IPS DF 6.9 (cell line): ENCODE data around the gene ORM2.
"Not testable (repeated sequence)": the region's sequence is repeated elsewhere in the genome, so short reads cannot be mapped to it uniquely, and the experiment has no call there.

Source experiments
- DNase-seq: peaks from one replicate; pipeline ENCODE4 v3.0.0-alpha.2; 2013; ENCODE audit warnings: low read depth, low spot score
- H3K27ac ChIP-seq: one replicate; pipeline ENCODE4 v1.5.1; 2013; ENCODE audit warnings: low read length, control low read depth
- H3K27me3 ChIP-seq: 2 replicates; pipeline ENCODE4 v1.6.1; 2013; ENCODE audit warnings: mild to moderate bottlenecking, low read length; ENCODE audit not compliant: control insufficient read depth, insufficient read depth
- H3K36me3 ChIP-seq: 2 replicates; pipeline ENCODE4 v1.6.1; 2013; ENCODE audit warnings: low read length; ENCODE audit not compliant: control insufficient read depth, insufficient read depth
- H3K4me1 ChIP-seq: 2 replicates; pipeline ENCODE4 v1.6.1; 2013; ENCODE audit warnings: low read length; ENCODE audit not compliant: control insufficient read depth, insufficient read depth
- H3K4me3 ChIP-seq: 2 replicates; pipeline ENCODE4 v1.5.1; 2013; ENCODE audit warnings: mild to moderate bottlenecking, low read length
- H3K9me3 ChIP-seq: 2 replicates; pipeline ENCODE4 v1.6.1; 2013; ENCODE audit warnings: low read length, inconsistent platforms; ENCODE audit not compliant: control insufficient read depth, insufficient read depth
- WGBS: extraction: QIAGEN DNeasy Blood & Tissue Kit; methylation state at CpG from one replicate; pipeline ENCODE4 v1.1.7; 2013; ENCODE audit warnings: mixed read lengths, missing lambda C conversion rate; ENCODE audit not compliant: insufficient read length, insufficient coverage; 5-methylcytosine and 5-hydroxymethylcytosine counted together

The ORM2 gene

DNA sequence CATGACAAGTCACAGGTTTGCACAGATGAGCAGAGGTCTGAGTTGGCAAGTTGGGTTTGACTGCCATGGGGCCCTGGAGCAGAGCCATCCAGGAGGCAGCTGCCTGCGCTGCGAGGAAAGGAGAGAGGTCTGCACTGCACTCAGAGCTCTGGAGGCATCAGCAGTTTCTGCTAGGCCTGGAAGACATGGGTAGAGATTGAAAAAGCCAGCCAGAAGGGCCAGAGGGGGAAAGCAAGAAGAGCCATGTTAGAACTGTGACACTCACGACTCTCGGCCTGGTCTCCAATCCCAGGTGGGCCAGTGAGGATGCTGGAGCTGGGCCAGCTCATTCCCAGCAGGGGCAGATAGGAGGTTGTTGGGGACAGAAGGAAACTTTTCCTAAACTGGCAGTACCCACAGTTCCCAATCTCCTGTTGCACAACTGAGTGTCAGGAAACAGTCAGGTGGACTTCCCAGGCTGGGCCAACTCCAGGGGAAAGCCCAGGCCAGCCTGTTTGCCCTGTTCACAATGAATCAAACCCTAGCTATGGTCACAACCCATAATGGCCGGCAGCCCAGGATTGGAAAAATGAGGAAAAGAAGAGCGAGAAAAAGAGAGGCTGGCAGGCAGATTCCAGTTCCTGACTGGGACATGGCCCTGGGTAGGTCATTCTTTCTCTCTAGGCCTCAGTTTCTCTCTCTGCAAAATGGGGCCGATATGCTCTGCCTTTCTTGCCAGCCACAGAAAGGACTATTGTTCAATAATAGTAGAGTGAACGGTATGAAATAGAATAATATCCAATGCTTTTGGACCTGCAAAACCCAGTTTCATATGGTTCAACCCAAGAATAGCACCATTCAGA is 14.6 kb upstream of the ORM2 start:
- H3K4me3 ChIP-seq = no peak overlapping the region
- H3K27ac ChIP-seq = no peak overlapping the region
- H3K36me3 ChIP-seq = no peaks in the 10 kb centered on the region
- H3K4me1 ChIP-seq = no peaks in the 10 kb centered on the region; the same call in 1 of the 2 replicates
- no peaks in the 10 kb centered on the region for H3K9me3 ChIP-seq
- DNase-seq = no peak
- no CpG with 5 or more reads among the region's 8 CpGs for WGBS
- no peaks in the 10 kb centered on the region for H3K27me3 ChIP-seq

DNA sequence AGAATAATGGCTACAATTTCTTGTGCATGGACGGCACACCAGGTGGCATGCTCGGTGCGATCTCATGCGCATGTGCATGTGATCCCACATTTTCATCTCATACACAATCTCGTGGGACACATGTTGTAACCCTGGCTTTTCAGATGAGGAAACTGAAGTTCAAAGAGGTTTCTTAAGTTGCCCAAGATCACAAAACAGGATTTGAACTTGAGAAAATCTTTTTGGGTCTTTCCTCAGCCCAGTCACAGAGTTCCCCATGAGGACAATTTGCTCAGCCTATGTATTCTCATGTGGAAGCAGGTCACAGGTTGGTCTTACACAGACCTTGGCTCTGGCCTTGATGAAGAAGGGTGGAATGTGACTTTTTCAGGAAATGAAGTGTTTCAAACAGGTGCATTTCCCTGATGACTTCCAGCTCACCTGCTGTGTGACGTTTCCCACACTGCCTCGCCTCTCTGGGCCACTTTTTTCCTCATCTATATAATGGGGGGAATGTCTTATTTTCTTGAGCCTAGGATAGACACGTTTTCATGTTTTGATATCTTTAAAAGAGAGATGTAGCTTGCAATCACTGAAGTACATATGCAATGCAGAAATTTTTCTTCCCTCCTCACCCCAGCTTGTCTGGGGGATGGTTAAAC is 13.8 kb upstream of the ORM2 start:
- Histone ChIP-seq H3K27me3 (no peaks in the 10 kb centered on the region), H3K36me3 (no peaks in the 10 kb centered on the region), H3K4me1 (no peaks in the 10 kb centered on the region; the same call in 1 of the 2 replicates), H3K27ac (no peak overlapping the region), H3K9me3 (no peaks in the 10 kb centered on the region), H3K4me3 (no peak overlapping the region)
- DNase-seq = no peak
- no CpG with 5 or more reads among the region's 8 CpGs for WGBS

DNA sequence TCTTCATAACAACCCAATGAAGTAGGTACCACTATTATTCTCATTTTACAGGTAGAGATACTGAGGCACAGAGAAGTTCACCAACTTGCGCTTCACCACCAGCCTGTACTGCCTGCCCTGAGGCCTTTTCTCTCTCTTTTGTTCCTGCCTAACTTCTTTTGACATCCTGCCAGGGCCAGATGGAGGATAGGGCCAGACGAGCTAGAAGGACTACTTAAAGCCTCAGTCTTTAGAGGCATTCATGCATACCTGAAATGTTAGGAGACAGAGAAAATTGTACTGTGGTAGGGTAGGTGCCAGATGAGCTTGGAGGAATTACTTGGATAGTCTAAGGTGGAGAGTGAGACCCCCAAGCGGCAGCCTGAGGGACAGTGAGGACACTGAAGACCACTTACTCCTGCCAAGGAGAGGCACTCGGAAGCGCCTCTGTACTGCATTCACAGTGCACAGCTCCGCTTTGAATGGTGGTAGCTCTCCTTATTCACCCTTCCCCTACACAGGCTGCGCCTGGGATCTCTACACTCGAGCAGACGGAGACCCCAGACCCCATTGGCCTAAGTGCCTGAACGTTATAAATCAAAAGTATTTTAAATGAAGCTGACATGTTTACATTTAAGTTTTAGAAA is 13.0 kb upstream of the ORM2 start:
- H3K27ac ChIP-seq = no peak overlapping the region
- no CpG with 5 or more reads among the region's 10 CpGs for WGBS
- H3K36me3 ChIP-seq = no peaks in the 10 kb centered on the region
- H3K4me1 ChIP-seq = no peaks in the 10 kb centered on the region; the same call in 1 of the 2 replicates
- no peak for DNase-seq
- H3K9me3 ChIP-seq = no peaks in the 10 kb centered on the region
- no peaks in the 10 kb centered on the region for H3K27me3 ChIP-seq
- H3K4me3 ChIP-seq = no peak overlapping the region

DNA sequence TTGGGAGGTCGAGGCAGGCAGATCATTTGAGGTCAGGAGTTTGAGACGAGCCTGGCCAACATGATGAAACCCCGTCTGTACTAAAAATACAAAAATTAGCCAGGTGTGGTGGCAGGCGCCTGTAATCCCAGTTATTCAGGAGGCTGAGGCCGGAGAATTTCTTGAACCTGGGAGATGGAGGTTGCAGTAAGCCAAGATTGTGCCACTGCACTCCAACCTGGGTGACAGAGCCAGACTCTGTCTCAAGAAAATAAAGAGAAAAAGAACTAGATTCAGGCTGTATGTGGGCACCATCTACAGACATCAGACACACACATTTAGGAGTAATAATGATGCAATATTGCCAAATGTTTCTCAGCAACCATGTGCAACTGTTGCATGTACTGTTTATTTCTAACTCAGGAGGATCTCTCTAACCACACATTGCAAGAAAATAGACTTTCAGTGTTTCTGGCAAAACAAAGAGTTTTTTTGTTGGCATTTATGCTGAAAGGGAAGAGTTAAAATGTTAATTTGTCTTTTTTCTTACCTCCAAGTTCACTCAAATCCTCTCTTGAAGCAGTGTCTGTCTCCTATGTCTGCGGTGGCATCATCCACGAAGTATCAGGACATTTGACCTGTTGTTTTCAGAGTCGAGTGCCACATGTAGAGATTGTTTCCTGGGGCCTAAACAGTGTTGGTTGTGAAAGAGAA is 11.9 kb upstream of the ORM2 start:
- no peak for DNase-seq
- no peaks in the 10 kb centered on the region for H3K27me3 ChIP-seq
- H3K4me3 ChIP-seq = no peak overlapping the region
- H3K36me3 ChIP-seq = no peaks in the 10 kb centered on the region
- no peak overlapping the region for H3K27ac ChIP-seq
- no CpG with 5 or more reads among the region's 8 CpGs for WGBS
- no peaks in the 10 kb centered on the region; the same call in 1 of the 2 replicates for H3K4me1 ChIP-seq
- H3K9me3 ChIP-seq = no peaks in the 10 kb centered on the region

DNA sequence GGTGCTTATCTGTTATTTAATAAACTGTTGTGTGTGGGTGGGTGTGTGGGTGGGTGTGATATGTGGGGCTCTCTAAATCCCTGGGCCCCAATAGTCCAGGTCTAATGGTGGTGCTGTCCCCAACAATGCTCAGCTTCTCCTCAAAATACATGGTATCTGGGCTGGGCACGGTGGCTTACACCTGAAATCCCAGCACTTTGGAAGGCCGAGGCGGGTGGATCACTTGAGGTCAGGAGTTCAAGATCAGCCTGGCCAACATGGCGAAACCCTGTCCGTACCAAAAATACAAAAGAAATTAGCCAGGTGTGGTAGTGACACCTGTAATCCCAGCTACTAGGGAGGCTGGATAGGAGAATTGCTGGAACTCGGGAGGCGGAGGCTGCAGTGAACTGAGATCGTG is 11.3 kb upstream of the ORM2 start:
- WGBS = no CpG with 5 or more reads among the region's 8 CpGs
- Histone ChIP-seq H3K4me1 (no peaks in the 10 kb centered on the region; the same call in 1 of the 2 replicates), H3K4me3 (no peak overlapping the region), H3K36me3 (no peaks in the 10 kb centered on the region), H3K9me3 (no peaks in the 10 kb centered on the region), H3K27ac (no peak overlapping the region), H3K27me3 (no peaks in the 10 kb centered on the region)
- DNase-seq = no peak

DNA sequence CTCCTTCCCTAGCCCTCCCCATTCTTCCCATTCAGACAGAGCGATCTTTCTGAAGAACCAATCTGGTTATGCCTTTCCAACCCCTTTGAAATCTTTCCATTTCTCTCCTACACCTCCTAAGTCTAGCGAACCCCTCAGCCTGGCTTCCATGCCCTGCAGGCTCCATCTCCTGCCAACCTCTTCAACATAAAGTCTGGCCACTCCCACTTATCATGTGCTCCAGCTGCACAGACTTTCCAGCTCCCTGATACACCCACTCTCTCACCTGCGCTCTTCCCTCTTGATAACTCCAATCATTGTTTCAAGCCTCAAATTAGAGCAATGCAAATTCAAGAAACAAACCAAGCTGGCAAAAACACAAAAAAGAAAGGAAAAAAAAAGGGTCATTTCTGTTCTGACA is 10.5 kb upstream of the ORM2 start:
- H3K27me3 ChIP-seq = no peaks in the 10 kb centered on the region
- H3K9me3 ChIP-seq = no peaks in the 10 kb centered on the region
- no peak overlapping the region for H3K27ac ChIP-seq
- no peaks in the 10 kb centered on the region; the same call in 1 of the 2 replicates for H3K4me1 ChIP-seq
- DNase-seq = no peak
- WGBS = no CpG with 5 or more reads among the region's 3 CpGs
- H3K36me3 ChIP-seq = no peaks in the 10 kb centered on the region
- no peak overlapping the region for H3K4me3 ChIP-seq

DNA sequence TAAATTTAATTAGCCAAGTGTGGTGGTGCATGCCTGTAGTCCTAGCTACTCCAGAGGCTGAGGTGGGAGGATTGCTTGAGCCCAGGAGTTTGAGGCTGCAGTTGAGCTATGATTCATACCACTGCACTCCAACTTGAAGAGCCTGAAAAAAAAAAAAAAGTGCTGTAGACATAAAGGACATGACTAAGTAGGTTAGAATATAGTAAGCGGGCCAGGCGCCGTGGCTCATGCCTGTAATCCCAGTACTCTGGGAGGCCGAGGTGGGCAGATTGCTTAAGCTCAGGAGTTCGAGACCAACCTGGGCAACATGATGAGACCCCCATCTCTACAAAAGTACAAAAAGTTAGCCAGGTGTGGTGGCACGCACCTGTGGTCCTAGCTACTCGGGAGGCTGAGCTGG is 9.0 kb upstream of the ORM2 start:
- not testable (repeated sequence) for H3K4me3 ChIP-seq, DNase-seq, H3K27me3 ChIP-seq, H3K36me3 ChIP-seq, H3K4me1 ChIP-seq, H3K9me3 ChIP-seq, H3K27ac ChIP-seq
- no CpG with 5 or more reads among the region's 7 CpGs for WGBS

DNA sequence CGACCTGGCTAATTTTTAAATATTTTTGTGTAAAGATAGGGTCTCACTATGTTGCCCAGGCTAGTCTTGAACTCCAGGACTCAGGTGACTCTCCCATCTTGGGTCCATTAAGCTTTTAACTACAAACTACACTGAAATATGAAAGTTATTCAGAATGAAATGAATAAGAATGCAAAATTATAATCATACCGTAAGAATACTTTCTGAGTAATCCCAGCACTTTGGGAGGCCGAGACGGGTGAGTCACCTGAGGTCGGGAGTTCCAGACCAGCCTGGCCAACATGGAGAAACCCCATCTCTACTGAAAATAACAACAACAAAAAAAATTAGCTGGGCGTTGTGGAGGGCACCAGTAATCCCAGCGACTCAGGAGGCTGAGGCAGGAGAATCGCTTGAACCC is 7.9 kb upstream of the ORM2 start:
- H3K4me1 ChIP-seq = no peaks in the 10 kb centered on the region
- no peaks in the 10 kb centered on the region for H3K27me3 ChIP-seq
- H3K36me3 ChIP-seq = no peaks in the 10 kb centered on the region
- H3K4me3 ChIP-seq = no peak overlapping the region
- WGBS = no CpG with 5 or more reads among the region's 8 CpGs
- H3K27ac ChIP-seq = no peak overlapping the region
- H3K9me3 ChIP-seq = no peaks in the 10 kb centered on the region
- no peak for DNase-seq

DNA sequence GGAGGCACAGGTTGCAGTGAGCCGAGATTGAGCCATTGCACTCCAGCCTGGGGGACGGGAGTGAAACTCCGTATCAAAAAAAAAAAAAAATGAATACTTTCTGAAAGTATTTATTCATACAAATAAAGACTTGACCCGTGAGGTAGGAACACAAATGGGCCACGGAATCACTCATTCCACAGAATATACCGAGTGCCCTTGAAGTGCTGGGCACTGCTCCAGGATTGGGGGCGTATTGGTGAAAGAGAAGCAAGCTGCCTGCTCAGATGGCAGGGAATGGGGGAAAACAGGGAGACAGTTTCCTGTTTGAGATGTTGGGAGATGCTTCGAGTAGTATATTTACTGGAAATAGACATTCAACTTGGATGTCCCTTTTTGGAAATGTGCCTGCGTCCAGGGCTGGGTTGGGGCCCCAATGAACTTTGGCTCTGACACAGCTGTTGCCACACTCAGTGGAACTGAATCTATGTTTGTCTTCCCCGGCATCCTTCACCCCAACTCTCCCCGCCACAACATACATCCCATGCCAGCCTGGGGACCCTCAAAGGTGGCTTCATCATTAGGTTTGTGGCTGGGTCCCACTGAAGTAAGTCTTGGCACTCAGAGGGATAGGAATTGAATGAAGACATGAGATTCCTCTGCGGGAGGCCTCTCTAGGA is 7.4 kb upstream of the ORM2 start:
- not testable (repeated sequence) for H3K9me3 ChIP-seq, H3K36me3 ChIP-seq, DNase-seq, H3K27me3 ChIP-seq, H3K4me1 ChIP-seq, H3K4me3 ChIP-seq, H3K27ac ChIP-seq
- WGBS = no CpG with 5 or more reads among the region's 12 CpGs
